GM20000 (cell line): ENCODE measurements around the gene LGALS3BP.

Experiments
- DNase-seq: peaks from one replicate; pipeline ENCODE4 v3.0.0; 2012; ENCODE audit warnings: low spot score
- TF ChIP-seq, protein P1 (sequence below): IDR thresholded peaks from 2 replicates; pipeline ENCODE4 v1.5.1; 2012; ENCODE audit warnings: mild to moderate bottlenecking, control low read depth; ENCODE audit errors: extremely low read depth, missing control alignments

Gene LGALS3BP

GRCh38 chr17:78960928-78961327, 18.8 kb downstream of the LGALS3BP start:
- no peak for DNase-seq
- TF ChIP-seq, protein P1, sequence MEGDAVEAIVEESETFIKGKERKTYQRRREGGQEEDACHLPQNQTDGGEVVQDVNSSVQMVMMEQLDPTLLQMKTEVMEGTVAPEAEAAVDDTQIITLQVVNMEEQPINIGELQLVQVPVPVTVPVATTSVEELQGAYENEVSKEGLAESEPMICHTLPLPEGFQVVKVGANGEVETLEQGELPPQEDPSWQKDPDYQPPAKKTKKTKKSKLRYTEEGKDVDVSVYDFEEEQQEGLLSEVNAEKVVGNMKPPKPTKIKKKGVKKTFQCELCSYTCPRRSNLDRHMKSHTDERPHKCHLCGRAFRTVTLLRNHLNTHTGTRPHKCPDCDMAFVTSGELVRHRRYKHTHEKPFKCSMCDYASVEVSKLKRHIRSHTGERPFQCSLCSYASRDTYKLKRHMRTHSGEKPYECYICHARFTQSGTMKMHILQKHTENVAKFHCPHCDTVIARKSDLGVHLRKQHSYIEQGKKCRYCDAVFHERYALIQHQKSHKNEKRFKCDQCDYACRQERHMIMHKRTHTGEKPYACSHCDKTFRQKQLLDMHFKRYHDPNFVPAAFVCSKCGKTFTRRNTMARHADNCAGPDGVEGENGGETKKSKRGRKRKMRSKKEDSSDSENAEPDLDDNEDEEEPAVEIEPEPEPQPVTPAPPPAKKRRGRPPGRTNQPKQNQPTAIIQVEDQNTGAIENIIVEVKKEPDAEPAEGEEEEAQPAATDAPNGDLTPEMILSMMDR = no peak

GRCh38 chr17:78959803-78960202, 19.9 kb downstream of the LGALS3BP start:
- TF ChIP-seq, protein P1 = no peak
- no peak for DNase-seq

DNA sequence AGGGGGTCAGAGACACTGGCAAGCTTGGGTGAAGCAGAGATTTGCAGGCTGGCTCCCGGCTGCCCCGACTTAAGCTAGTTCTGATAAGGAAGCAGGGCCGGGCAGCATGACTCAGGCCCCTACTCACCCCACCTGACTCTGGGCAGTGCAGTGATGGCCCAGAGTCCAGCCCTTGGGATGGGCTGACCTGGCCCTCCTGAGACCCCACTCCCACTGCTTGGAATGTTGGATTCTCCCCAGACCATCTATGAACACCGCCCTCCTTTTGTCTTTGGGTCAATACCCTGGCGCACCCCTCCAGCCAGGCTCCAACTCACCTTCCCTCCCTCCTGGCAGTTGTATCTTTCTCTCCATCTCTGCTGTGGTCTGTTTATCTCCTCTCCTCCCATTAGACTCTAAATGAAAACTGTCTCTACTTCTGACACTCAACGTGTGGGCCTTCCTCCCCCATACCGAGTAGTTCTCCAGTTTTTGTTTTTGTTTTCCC, 21.0 kb downstream of the LGALS3BP start:
- TF ChIP-seq, protein P1 = no peak
- DNase-seq = no peak

DNA sequence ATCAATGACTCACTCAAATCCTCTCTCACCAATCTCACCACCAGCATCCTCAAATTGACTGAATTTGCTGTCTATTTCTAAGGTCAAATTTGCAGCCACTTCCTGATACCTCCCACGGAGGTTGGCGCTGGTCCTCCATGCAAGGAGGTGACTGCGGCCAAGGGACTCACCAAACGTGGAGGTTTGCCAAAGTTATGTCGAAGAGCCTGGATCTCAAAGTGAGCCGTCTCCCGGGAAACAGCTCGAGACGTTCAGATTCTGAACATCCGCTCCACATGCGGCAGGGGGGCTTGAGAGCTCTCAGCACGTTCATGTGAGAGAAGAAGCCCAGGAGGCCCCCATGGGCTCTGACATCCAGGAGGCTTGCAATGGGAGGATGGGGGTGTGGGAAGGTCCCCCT, 22.6 kb downstream of the LGALS3BP start:
- TF ChIP-seq, protein P1 = no peak
- DNase-seq = no peak

- DNase-seq = no peak
- TF ChIP-seq, protein P1 = no peak
These were observed 23.5 kb downstream of the LGALS3BP start for GRCh38 chr17:78956254-78956653.

GRCh38 chr17:78954684-78955083, 25.0 kb downstream of the LGALS3BP start:
- TF ChIP-seq, protein P1 = no peak
- DNase-seq = no peak

- TF ChIP-seq, protein P1 = no peak
- no peak for DNase-seq
These were observed 26.1 kb downstream of the LGALS3BP start for GRCh38 chr17:78953356-78954350.
